ENCODE measurements around the gene BCAR1.
"Not testable (repeated sequence)": the region's sequence is repeated elsewhere in the genome, so short reads cannot be mapped to it uniquely, and the experiment has no call there.

The BCAR1 gene

DNA sequence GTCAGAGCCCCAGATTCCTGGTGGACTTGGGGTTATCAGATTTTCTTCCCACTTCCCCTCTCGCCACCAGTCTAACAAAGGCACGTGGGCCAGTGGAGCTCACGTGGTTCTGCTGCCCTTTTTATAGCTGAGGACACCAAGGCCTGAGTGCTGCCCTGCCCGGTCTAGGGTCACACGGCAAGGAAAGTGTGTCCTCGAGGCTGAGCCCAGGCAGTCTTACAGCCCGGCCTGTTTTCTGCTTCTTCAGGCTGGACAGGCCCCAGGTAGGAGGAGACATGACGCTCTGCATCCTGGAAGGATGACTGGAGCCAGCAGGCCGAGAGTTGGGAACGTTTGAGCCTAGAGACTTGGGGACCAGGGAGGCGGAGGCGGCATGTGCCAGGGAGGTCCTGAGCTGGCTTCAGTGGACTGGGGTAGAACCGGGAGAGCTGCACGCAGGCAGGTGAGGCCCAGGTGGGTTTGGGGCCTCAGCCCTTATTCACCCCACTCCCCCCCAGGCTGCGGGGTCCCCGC lies 29.1 kb downstream of the BCAR1 start:
- TF ChIP-seq ZFX (IDR thresholded peaks at IDR 0.05; ENCODE audit: borderline replicate concordance): no peak
- TF ChIP-seq, protein P1, sequence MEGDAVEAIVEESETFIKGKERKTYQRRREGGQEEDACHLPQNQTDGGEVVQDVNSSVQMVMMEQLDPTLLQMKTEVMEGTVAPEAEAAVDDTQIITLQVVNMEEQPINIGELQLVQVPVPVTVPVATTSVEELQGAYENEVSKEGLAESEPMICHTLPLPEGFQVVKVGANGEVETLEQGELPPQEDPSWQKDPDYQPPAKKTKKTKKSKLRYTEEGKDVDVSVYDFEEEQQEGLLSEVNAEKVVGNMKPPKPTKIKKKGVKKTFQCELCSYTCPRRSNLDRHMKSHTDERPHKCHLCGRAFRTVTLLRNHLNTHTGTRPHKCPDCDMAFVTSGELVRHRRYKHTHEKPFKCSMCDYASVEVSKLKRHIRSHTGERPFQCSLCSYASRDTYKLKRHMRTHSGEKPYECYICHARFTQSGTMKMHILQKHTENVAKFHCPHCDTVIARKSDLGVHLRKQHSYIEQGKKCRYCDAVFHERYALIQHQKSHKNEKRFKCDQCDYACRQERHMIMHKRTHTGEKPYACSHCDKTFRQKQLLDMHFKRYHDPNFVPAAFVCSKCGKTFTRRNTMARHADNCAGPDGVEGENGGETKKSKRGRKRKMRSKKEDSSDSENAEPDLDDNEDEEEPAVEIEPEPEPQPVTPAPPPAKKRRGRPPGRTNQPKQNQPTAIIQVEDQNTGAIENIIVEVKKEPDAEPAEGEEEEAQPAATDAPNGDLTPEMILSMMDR (IDR thresholded peaks at IDR 0.05): no peak
- H3K27ac ChIP-seq: no peak overlapping the region

DNA sequence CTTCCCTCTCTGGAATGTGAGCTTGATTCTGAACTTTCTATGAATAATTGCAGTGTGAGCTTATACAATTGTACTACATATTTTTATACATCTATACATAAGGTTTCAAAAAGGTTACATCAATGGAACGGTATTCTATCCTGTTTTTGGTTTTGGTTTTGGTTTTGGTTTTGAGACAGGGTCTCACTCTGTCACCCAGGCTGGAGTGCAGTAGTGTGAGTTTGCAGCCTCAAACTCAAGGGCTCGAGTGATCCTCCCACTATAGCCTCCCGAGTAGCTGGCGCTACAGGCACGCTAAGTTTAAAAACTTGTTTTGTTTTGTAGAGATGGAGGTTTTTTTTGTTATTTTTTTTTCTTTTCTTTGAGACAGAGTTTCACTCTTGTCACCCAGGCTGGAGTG lies 31.6 kb downstream of the BCAR1 start:
- H3K27ac ChIP-seq: no peak overlapping the region
- no peak for TF ChIP-seq ZFX (IDR thresholded peaks at IDR 0.05; ENCODE audit: borderline replicate concordance)
- TF ChIP-seq, protein P1 (IDR thresholded peaks at IDR 0.05): no peak

GRCh38 chr16:75219088-75219487 lies 32.3 kb downstream of the BCAR1 start:
- no peak overlapping the region for H3K27ac ChIP-seq

DNA sequence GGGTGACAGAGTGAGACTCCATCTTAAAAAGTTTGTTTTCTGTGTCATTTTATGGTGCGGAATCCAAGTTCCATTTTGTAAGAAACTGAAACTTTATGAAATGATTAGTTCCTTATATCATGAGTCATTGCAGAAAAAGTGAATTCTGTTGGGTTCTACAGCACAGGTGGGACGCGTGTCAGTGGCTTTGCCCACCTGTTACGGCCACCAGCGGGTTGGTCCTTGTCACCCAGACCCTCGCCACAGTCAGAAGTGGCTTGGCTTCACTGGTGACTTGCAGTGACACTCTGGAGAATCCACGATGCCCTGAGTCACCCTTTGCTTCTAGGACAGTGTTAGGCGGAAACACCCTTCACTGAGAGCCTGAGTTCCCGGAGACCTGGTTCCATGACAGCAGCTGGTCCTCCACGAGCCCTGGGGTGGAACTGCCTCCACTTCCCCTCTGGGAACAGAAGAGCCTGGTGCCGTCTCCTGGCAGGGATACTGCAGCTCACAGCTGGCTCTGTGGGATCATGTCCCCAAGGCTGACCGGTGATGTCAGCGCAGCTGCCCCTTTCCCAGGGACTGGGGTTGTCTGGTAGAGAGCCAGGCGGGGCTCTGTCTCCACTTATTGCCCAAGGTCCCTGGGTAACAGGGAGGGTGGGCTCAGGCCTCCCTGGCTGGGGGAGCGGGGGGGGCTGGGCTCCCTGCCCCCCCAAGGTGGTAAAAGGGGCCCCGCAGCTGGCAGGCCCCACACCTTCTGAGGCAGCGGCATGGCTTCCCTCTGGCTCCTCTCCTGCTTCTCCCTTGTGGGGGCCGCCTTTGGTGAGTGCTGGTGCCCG lies 33.0 kb downstream of the BCAR1 start, which contains the start of gene CTRB1:
CTRB1 (plus strand) TSS at position 733 of the 821 bp plus-strand sequence; CDS start at position 753, 20 bp downstream.
- no peak for TF ChIP-seq ZFX (IDR thresholded peaks at IDR 0.05; ENCODE audit: borderline replicate concordance)
- TF ChIP-seq, protein P1 (IDR thresholded peaks at IDR 0.05): no peak
- no peak within 1 kb of the TSS for H3K27ac ChIP-seq

More at GRCh38 chr16:75219088-75219487, 32.3 kb downstream of the BCAR1 start:
- TF ChIP-seq ZFX (IDR thresholded peaks at IDR 0.05; ENCODE audit: borderline replicate concordance): no peak
- TF ChIP-seq, protein P1 (IDR thresholded peaks at IDR 0.05): no peak

DNA sequence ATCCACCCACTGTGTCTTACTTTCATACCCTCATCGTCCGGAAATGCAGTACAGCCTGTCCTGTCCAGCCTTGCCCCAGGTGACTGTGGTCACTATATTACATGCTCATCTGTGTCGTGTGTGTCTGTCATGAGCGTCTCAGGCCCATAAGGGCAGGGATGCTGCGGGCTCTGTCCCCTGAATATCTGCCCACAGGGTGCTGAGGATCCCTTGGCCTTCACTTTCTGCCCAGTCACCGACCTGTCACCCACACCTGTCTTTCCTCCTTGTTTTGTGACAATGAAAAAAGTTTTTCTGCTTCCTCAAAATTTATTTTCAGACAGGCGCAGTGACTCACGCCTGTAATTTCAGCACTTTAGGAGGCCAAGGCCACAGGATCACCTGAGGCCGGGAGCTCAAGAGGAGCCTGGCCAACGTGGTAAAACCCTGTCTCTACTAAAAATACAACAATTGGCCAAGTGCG lies 34.0 kb downstream of the BCAR1 start:
- no peak overlapping the region for H3K27ac ChIP-seq
- TF ChIP-seq, protein P1 (IDR thresholded peaks at IDR 0.05): no peak

DNA sequence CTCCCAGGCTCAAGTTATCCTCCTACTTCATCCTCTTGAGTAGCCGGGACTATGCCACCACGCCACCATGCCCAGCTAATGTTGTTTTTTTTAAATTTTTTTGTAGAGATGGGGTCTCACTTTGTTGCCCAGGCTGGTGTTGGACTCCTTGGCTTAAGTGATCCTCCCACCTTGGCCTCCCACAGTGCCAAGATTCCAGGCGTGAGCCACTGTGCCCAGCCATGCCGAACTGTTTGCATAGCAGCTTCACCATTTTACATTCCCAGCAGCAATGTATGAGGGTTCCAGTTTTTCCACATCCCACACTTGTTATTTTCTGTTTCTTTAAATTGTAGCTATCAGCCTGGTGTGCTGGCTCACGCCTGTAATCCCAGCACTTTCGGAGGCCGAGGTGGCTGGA lies 34.8 kb downstream of the BCAR1 start:
- TF ChIP-seq, protein P1 (IDR thresholded peaks at IDR 0.05): no peak
- TF ChIP-seq ZFX (IDR thresholded peaks at IDR 0.05; ENCODE audit: borderline replicate concordance): no peak

DNA sequence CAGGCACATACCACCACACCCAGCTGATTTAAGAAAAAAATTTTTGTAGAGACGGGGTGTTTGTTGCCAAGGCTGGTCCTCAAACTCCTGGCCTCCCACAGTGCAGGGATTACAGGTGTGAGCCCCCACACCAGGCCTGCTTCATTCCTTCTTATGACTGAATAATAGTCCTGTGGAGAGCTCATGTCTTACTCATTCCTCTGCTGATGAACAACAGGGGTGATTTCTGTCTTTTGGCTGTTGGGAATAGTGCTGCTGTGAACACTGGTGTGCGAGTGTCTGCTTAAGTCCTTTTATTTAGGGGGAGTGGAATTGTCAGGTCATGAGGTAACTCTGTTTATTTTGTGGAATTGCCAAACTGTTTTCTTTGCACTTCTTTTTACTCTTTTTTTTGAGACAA lies 35.3 kb downstream of the BCAR1 start:
- TF ChIP-seq, protein P1 (IDR thresholded peaks at IDR 0.05): no peak
- TF ChIP-seq ZFX (IDR thresholded peaks at IDR 0.05; ENCODE audit: borderline replicate concordance): no peak
- H3K27ac ChIP-seq: no peak overlapping the region

More for the DNA sequence above, 34.8 kb downstream of the BCAR1 start:
- no peak overlapping the region for H3K27ac ChIP-seq

- H3K27ac ChIP-seq: not testable (repeated sequence)
These were observed 40.1 kb downstream of the BCAR1 start for GRCh38 chr16:75211286-75211685.

Data from 22Rv1 (cell line).